LoVo (cell line): ENCODE measurements around the gene PPP1R13B.
"Not testable (repeated sequence)": the region's sequence is repeated elsewhere in the genome, so short reads cannot be mapped to it uniquely, and the experiment has no call there.

Experiments
- DNase-seq: peaks from one replicate; pipeline ENCODE4 v3.0.0-alpha.2; 2016; ENCODE audit warnings: low spot score

Gene PPP1R13B, protein sequence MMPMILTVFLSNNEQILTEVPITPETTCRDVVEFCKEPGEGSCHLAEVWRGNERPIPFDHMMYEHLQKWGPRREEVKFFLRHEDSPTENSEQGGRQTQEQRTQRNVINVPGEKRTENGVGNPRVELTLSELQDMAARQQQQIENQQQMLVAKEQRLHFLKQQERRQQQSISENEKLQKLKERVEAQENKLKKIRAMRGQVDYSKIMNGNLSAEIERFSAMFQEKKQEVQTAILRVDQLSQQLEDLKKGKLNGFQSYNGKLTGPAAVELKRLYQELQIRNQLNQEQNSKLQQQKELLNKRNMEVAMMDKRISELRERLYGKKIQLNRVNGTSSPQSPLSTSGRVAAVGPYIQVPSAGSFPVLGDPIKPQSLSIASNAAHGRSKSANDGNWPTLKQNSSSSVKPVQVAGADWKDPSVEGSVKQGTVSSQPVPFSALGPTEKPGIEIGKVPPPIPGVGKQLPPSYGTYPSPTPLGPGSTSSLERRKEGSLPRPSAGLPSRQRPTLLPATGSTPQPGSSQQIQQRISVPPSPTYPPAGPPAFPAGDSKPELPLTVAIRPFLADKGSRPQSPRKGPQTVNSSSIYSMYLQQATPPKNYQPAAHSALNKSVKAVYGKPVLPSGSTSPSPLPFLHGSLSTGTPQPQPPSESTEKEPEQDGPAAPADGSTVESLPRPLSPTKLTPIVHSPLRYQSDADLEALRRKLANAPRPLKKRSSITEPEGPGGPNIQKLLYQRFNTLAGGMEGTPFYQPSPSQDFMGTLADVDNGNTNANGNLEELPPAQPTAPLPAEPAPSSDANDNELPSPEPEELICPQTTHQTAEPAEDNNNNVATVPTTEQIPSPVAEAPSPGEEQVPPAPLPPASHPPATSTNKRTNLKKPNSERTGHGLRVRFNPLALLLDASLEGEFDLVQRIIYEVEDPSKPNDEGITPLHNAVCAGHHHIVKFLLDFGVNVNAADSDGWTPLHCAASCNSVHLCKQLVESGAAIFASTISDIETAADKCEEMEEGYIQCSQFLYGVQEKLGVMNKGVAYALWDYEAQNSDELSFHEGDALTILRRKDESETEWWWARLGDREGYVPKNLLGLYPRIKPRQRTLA

DNA sequence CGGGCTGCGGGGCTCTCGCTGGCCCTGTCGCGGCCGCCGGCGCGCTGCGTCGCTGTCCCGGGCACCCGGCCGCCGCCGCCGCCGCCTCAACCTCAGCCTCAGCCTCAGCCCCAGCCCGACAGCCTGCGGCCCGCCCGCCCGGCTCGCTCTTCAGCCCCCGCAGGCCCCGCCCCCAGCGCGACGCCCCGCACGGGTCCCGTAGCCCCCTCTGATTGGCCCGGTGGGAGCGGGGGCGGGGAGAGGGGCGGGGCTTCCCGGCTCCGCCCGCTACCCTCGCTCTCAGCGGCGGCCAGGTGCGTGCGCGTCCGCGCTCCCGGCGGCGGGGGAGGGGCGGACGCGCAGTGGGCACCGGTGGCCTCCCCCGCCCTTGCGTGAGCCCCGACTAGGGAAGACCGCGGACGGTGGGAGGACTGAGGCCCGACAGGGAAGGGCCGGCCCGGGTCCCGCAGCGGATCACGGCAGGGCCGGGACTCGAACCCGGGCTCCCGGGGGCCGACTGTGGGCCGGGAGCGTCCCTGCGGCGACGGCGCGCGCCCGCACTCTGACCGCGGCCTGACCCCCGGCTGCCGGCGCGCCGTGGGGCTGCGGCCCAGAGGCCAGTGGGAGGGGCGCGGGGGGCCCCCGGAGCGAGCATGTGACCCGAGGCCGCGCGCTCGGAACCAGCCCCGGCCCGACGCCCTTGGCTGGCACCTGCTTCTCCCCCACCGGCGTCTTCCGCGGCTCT lies at the start of gene PPP1R13B:
PPP1R13B (minus strand) TSS at position 125 of the 724 bp plus-strand sequence. CDS start 268 bp downstream, outside the sequence.
- peak; percentile 92 for DNase-seq

DNA sequence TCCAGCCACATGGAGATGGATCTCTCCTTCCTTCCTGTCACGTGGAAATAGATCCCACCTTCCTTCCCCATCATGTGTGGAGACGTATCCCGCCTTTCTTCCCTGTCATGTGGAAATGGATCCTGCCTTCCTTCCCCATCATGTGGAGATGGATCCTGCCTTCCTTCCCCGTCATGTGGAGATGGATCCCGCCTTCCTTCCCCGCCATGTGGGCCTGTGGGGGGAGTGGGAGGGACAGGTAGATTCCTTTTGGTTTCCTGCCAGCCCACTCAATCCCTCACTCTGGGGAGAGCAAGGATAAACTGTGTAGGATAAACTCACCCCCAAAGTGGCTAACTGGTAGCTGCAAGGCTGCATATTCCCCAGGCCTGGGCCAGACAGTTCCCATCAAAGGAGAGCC lies 49.2 kb upstream of the PPP1R13B start:
- no peak for DNase-seq

DNA sequence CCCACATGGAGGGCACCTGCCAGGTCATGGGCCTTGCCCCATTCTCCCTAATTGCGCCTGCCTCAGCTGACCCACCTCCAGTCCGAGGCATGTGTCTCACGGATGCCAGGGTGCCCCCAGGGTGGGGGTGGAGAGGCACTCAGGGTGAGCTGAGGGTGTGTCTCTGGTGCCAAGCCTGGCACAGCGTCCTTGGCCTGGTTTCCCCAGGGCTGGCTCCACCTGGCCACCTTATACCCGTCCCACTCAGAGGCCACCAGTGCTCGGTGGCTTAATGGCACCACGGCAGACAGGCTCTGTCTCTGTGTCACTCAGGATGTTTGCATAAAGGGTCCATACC lies 47.3 kb upstream of the PPP1R13B start:
- DNase-seq, result no peak

DNA sequence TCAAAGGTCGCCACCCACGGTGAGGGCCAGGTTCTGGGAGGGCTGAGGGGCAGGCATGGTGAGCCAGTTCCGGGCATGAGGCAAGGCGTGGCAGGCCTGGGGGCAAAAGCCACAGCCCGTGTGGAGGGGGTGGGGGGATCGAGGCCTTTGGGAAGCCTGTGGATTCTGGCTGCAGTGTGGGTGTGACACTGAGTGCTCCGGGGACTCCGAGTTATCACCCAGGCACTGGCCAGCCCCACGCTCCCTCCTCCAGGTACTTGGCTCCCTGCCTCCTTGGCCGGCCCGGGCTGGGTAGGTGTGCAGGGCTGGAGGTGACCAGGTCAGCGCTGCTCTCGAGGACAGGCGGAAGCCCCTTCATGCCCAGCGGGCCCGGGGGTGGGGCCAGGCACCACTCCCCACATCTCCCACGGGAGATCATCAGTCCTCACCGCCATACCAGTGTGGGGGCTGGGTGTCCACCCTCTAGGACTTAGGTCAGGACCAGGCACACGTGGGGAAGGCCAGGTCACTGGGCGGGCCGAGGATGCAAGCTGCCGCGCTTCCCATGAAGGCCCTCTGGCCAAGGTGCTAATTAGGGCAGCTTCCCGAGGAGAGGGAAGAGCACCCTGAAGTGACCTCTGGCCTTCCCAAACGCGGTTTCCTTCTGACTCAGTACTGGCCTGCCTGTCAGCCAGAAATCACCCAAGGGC lies 46.8 kb upstream of the PPP1R13B start:
- DNase-seq, result no peak

DNA sequence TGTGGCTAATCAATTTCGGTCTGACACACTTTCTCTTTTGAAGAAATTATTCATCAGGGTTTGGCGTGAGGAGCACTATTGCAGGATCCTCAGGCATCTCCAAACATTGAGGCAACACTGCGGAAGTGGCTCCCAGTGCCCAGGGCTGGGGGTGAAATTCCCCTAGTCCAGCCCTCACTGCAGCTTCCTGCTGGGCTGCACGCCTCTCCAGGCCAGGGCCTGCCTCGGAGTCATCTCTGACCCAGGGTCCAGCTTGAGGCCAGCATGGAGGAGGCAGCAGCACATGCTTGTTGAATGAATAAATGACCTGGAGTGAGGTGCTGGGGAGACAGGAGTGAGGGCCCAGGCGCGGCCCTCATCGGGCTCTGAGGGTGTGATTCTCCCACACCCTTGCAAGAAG lies 44.9 kb upstream of the PPP1R13B start:
- no peak for DNase-seq

DNA sequence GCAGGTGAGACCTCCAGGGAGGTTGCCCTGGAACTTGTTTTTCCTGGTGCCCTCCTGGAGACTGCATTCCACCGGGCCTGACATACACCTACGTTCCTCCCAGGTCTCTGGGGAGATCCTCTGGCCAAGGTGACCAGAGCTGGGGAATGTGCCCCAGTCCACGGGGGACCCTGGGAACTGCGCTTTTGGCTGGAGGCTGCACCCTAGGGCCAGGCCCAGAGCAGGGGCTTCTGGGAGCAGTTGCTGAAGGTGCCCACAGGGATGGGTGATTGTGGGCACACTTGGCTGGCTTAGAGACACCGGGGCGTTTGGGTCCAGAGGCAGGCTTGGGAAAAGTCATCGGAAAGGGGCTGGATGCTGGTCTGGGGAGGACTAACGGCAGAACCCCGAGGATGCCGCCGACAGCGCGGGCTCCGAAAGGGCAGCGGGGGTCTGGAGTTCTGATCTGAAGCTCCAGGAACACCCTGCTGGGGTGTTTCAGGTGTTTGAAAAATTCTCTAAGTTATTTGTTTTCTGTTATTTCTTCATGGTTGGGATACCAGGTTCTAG lies 44.4 kb upstream of the PPP1R13B start:
- DNase-seq, result no peak

DNA sequence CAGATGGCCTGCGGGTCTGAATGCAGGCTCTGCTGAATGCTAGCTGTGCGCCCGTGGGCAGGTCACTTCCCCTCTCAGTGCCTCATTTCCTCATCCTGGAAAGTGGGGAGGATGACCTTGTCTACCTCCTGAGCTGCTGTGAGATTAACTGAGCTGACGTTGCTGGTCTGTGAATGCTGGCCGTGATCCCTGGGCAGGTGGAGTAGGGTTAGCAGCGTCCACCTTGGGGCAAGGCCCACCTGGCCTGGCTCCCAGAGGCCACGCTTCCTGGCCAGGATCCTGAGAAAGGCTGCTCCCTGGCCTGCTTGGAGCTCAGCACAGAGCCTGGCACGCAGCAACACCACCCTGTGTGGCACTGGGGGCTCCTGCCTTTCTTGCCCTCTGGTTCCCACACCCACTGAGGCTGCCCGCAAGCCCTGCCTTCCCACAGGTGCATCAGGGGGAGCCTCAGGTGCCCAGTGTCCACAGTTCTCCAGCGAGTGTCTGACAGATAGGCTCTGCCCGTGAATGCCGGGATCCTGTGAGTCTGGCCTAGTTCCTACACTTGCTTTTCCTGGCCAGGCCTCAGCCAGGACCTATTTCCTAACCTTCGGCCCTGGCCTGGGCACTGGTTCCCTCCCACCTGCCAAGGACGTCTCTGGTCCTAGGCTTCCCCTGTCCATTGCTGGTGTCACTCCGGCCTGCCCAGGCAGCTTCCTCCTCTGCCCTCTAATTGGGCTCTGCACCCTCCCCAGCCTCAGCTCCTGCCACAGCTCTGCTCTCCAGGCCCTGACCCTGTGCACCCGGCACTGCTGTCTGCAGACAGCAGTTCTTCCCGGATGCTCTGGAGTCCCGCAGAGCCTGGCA lies 43.7 kb upstream of the PPP1R13B start:
- no peak for DNase-seq

DNA sequence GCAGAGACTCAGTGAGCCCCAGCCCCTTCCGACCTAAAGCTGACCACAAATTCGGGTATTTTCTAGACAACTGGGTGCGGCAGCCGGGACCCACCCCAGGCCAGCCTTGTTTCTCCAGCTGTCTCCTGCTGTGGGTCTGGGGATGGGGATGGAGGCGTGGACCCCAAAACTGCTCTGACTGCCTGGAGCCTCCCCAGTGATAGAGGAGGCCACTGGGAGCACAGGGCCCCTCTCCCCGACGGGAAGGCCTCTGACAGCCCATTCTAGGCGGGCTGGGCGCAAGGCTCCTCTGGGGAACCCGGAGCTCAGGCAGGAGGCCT lies 42.6 kb upstream of the PPP1R13B start:
- DNase-seq, result no peak

DNA sequence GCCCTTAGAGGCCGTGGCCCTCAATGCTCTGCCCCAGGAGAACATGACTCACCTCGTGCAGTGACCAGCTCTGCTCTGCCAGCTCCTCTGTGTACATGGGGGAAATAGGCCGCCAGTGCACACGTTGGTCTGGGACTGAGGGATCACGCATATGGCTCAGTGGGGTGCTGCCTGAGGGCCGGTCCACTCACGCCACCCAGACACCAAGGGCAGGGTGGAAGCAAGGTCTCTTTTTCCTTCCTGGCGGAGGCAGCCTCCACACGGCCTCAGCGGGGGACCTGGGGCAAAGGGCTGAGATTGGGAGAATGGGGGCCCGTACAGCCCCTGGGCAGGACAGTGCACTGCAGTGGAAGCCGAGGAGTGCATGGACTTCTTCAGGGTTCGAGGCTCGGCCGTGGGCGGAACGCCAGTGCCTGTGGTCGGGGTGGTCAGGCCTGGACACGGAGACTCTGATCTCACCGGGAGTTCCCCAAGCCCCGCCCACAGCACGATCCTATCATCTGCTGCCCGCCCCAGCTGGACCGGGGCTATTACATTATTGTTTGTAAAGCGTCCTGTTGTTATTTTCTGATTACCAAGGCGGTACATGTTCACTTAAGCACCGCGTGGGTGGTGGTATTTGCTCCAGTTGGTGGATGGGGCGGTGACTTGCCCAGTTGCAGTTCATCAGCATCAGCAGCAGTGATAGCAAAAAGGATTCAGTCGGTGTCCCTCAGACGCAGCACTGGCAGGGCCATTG lies 42.1 kb upstream of the PPP1R13B start:
- DNase-seq, result no peak

DNA sequence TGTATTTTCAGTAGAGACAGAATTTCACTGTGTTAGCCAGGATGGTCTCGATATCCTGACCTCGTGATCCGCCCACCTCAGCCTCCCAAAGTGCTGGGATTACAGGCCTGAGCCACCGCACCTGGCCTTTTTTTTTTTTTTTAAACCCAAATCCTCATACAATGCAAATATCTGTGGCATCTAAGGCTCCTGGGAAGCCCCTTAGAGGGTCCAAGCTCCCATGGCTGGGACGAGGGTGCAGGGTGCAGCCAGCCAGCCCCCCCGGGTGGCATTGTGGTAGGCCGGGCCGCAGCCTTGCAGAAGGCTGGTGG lies 41.6 kb upstream of the PPP1R13B start:
- not testable (repeated sequence) for DNase-seq

DNA sequence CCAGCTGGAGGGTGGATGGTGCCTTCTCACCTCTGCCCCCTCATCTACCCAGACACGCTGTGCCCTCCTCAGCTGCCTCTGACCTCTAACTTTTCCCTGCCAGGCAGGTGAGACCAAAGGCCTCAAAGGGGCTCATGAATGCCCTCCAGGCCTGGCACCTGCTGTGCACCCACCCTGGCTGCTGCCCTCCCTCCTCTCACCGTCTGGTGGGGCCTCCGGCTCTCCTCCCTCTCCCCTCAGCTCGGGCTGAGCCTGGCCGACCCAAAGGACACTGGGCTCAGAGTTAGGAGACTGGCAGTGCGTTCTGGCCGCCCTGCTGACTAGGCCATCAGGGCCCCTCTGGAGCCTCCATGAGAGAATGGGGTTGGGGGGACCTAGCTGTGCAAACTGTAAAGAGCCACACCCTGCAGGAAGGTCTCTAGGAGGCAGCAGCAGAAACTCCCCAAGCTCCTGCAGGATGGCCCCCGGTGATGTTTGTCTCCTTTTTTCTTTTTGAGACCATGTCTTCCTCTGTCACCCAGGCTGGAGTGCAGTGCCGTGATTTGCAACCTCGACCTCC lies 40.3 kb upstream of the PPP1R13B start:
- DNase-seq, result no peak

DNA sequence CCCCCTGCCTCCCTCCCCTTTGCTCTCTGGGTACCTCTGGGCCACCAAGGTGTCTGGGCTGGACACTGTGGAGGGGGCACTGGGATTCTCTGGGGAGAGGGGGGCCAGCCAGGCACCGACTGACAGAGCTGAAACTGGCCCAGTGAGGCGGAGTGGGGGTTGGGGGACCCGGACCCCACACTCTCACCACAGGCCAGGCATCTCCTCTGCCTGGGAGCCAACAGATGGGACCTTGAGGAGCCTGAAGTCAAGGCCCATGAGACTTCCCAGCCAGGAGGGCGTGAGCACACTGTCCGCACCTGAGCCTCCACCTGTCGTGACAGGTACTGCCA lies 39.8 kb upstream of the PPP1R13B start:
- no peak for DNase-seq

DNA sequence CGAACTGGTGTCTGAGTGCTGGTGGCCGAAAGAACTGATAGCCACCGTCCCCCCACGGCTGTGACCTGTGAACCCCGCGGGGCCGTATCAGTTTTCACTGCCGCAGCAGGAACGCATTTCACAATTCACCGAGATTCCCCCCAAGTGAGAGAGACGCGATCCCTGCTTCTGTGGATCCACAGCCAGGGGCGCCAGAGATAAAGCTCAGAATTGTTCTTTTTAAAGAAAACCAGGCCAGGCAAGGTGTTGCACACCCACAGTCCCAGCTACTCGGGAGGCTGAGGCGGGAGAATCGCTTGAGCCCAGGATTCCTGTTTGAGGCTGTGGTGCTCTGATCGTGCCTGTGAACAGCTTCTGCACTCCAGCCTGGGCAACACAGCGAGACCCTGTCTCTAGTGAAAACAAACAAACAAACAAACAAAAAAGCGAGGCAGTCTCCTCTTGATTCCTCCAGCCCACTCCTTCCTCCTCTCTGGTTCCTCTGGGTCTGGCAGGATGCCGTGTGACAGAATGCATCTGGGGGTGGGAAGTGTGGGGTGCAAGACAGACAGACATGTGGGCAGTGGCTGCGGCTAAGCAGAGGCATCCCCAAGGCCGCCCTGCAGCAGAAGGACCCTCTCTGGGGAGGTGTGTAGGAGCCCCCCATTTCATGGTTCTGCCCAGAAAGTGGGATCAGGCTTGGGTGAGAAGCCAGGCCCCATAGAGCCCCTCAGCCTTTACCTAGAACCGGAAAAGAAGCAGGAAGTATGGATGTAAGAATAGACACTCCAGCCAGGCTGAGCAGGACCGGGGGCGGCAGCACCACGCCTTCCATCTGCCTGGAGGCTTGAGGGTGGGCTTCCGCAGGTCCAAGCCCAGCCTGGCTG lies 39.2 kb upstream of the PPP1R13B start:
- no peak for DNase-seq

DNA sequence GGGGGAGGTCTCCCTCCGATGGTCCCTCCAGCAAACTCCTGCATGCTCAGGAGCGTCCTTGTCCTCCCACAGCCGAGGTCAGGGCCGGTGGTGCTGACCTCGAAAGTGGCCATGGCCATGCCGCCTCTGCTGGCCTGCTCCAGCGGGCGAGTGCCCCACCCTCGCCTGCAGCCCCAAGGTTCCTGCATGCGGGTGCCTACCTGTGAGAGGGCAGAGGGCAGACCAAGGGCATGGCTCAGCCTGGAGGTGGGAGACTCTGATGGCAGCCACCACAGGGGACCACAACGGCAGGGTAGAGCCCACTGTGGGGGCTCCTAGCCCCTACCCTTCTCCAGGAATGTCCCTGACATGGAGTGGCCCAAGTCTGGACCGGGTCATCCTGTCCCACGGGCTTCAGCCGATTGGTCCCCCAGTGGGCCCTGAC lies 38.1 kb upstream of the PPP1R13B start:
- no peak for DNase-seq

DNA sequence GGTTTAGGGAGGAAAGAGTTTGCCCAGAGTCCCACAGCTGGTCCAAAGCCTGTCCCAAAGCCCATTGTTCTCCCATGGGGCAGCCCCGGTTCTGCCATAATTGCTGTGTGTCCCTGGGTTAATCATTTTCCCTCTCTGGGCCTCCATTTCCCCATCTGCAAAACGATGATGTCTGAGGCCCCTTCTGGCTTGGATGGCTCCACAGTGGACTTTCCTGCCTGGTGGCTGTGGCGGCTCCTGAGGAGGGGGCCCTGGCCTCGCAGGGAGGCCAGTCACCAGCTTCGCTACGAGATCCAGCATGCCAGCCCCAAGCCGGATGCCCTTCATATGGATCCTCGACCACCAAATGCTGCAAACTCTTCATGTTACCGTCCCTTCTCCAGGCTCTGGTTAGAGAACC lies 37.5 kb upstream of the PPP1R13B start:
- no peak for DNase-seq

DNA sequence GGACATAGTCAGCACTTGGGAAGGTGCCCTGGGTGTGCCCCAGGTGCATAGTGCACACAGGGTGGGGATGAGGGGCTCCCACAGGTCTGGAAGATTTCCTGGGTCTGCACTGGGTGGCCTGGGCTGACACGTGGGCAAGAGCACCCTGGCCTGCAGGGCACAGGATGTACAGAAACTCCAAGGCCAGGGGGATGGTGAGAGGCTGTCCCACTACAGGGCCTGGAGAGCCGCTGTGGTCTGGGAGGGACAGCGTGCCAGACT lies 35.8 kb upstream of the PPP1R13B start:
- DNase-seq, result no peak

DNA sequence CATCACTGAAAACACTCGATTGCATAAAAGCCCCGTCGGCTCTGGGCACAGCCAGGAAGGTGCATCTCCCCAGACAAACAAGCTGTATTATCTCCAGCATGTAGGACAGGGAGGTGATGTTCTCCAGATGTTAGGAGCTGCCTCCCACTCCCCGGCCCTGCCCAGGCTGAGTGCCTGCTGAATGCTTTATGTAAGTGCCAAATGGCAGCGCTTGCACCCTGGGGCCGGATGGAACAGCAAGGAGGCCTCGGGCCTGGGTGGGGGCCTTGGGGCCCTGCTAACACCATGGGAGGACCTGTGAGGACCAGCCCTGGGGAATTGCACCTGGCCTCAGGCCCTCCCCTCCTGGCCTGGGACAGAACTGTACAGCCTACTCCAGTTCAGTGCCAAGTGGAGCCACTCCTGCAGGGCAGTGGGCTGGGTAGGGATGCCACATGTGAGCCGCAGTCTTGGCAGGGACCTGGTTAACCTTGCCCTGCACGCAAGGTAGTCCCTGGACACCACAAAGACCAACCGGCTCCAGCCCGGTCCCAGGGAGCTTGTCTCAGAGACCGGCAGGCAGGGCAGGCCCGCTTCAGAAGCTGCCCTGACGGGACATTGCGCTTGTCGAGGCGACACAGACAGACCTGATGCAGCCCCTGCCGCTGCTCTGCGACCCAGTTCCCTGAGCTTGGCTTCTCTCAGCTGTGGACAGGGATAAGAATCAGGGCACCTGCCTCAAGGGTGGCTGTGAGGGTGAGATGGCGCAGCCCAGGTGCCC lies 35.3 kb upstream of the PPP1R13B start:
- DNase-seq, result no peak
